Measurements from ENCODE around the gene DTNA. TPM values are rescaled to one million over a fixed set of nuclear protein-coding genes. Genes with fewer than 3 reads are reported as not detected.

Gene DTNA
- total RNA-seq, 2 experiments from 2014 or later, result not detected

- no peak overlapping the region for H3K4me3 Mint-ChIP-seq
- H3K4me1 Mint-ChIP-seq, result peaks cover 4% of the 10 kb centered on the region
- H3K27ac Mint-ChIP-seq, result no peak overlapping the region
- H3K9me3 Mint-ChIP-seq (ENCODE audit: low read depth), result no peaks in the 10 kb centered on the region
- no peaks in the 10 kb centered on the region for H3K36me3 Mint-ChIP-seq
- CTCF ChIA-PET, result no interaction called here
- peaks cover 10% of the 10 kb centered on the region for H3K27me3 Mint-ChIP-seq
- DNase-seq (no peak), ATAC-seq (no peak)
Measured at GRCh38 chr18:34807106-34807796, 97.2 kb downstream of the DTNA start.

- Mint-ChIP-seq H3K27ac (no peak overlapping the region), H3K4me1 (peaks cover 4% of the 10 kb centered on the region), H3K4me3 (no peak overlapping the region), H3K27me3 (peaks cover 7% of the 10 kb centered on the region), H3K9me3 (ENCODE audit: low read depth) (no peaks in the 10 kb centered on the region), H3K36me3 (no peaks in the 10 kb centered on the region)
- CTCF ChIA-PET, result no interaction called here
- ATAC-seq (no peak), DNase-seq (no peak)
Measured at GRCh38 chr18:34808389-34808788, 98.3 kb downstream of the DTNA start.

GRCh38 chr18:34809451-34810072, 99.5 kb downstream of the DTNA start:
- ATAC-seq, result no peak

GRCh38 chr18:34816183-34816582, 106.1 kb downstream of the DTNA start:
- H3K9me3 Mint-ChIP-seq (ENCODE audit: low read depth), result no peaks in the 10 kb centered on the region
- H3K27me3 Mint-ChIP-seq, result peaks cover 6% of the 10 kb centered on the region
- CTCF ChIA-PET, result no interaction called here
- no peak overlapping the region for H3K4me3 Mint-ChIP-seq
- H3K36me3 Mint-ChIP-seq, result no peaks in the 10 kb centered on the region
- no peaks in the 10 kb centered on the region for H3K4me1 Mint-ChIP-seq
- H3K27ac Mint-ChIP-seq, result no peak overlapping the region
- ATAC-seq (no peak), DNase-seq (no peak)

More at GRCh38 chr18:34809451-34810072, 99.5 kb downstream of the DTNA start:
- H3K4me1 Mint-ChIP-seq, result peaks cover 4% of the 10 kb centered on the region
- CTCF ChIA-PET, result interaction anchor here (1.6 kb wide), 1 partner anchor 148 kb away, joined by 4 read pairs; no protein-coding TSS in a partner anchor
- H3K9me3 Mint-ChIP-seq (ENCODE audit: low read depth), result no peaks in the 10 kb centered on the region
- DNase-seq, result no peak
- no peaks in the 10 kb centered on the region for H3K27me3 Mint-ChIP-seq
- H3K36me3 Mint-ChIP-seq, result no peaks in the 10 kb centered on the region
- no peak overlapping the region for H3K4me3 Mint-ChIP-seq
- peak overlapping the region; percentile 1 for H3K27ac Mint-ChIP-seq

- ATAC-seq (no peak), DNase-seq (no peak)
- no peaks in the 10 kb centered on the region for H3K4me1 Mint-ChIP-seq
- CTCF ChIA-PET, result no interaction called here
- no peak overlapping the region for H3K27ac Mint-ChIP-seq
- no peak overlapping the region for H3K4me3 Mint-ChIP-seq
- peaks cover 6% of the 10 kb centered on the region for H3K27me3 Mint-ChIP-seq
- H3K9me3 Mint-ChIP-seq (ENCODE audit: low read depth), result no peaks in the 10 kb centered on the region
- no peaks in the 10 kb centered on the region for H3K36me3 Mint-ChIP-seq
Measured at GRCh38 chr18:34817636-34818035, 107.5 kb downstream of the DTNA start.

GRCh38 chr18:34818064-34818463, 108.0 kb downstream of the DTNA start:
- H3K9me3 Mint-ChIP-seq (ENCODE audit: low read depth), result no peaks in the 10 kb centered on the region
- CTCF ChIA-PET, result no interaction called here
- no peak for ATAC-seq
- H3K27me3 Mint-ChIP-seq, result peaks cover 6% of the 10 kb centered on the region
- no peak overlapping the region for H3K27ac Mint-ChIP-seq
- H3K4me3 Mint-ChIP-seq, result no peak overlapping the region
- no peak for DNase-seq
- H3K36me3 Mint-ChIP-seq, result no peaks in the 10 kb centered on the region
- no peaks in the 10 kb centered on the region for H3K4me1 Mint-ChIP-seq

GRCh38 chr18:34820360-34821065, 110.4 kb downstream of the DTNA start:
- Mint-ChIP-seq H3K36me3 (no peaks in the 10 kb centered on the region), H3K4me1 (no peaks in the 10 kb centered on the region), H3K4me3 (no peak overlapping the region), H3K9me3 (ENCODE audit: low read depth) (no peaks in the 10 kb centered on the region), H3K27ac (no peak overlapping the region), H3K27me3 (peaks cover 7% of the 10 kb centered on the region)
- CTCF ChIA-PET, result no interaction called here
- DNase-seq, result no peak
- ATAC-seq, result no peak

GRCh38 chr18:34821669-34822210, 111.6 kb downstream of the DTNA start:
- no peaks in the 10 kb centered on the region for H3K36me3 Mint-ChIP-seq
- no peak overlapping the region for H3K27ac Mint-ChIP-seq
- DNase-seq, result no peak
- CTCF ChIA-PET, result interaction anchor here (1.2 kb wide), 1 partner anchor 10 kb away, joined by 3 read pairs; no protein-coding TSS in a partner anchor
- peaks cover 10% of the 10 kb centered on the region for H3K27me3 Mint-ChIP-seq
- H3K4me1 Mint-ChIP-seq, result no peaks in the 10 kb centered on the region
- ATAC-seq, result no peak
- no peaks in the 10 kb centered on the region for H3K9me3 Mint-ChIP-seq (ENCODE audit: low read depth)
- no peak overlapping the region for H3K4me3 Mint-ChIP-seq

- peaks cover 3% of the 10 kb centered on the region for H3K27me3 Mint-ChIP-seq
- H3K9me3 Mint-ChIP-seq (ENCODE audit: low read depth), result no peaks in the 10 kb centered on the region
- H3K4me3 Mint-ChIP-seq, result no peak overlapping the region
- ATAC-seq (no peak), DNase-seq (no peak)
- no peak overlapping the region for H3K27ac Mint-ChIP-seq
- H3K4me1 Mint-ChIP-seq, result no peaks in the 10 kb centered on the region
- no peaks in the 10 kb centered on the region for H3K36me3 Mint-ChIP-seq
- CTCF ChIA-PET, result no interaction called here
Measured at GRCh38 chr18:34828093-34828492, 118.0 kb downstream of the DTNA start.

GRCh38 chr18:34834897-34835296, 124.8 kb downstream of the DTNA start:
- H3K27me3 Mint-ChIP-seq, result no peaks in the 10 kb centered on the region
- CTCF ChIA-PET, result no interaction called here
- no peak overlapping the region for H3K4me3 Mint-ChIP-seq
- peaks cover 1% of the 10 kb centered on the region for H3K36me3 Mint-ChIP-seq
- H3K9me3 Mint-ChIP-seq (ENCODE audit: low read depth), result no peaks in the 10 kb centered on the region
- ATAC-seq (no peak), DNase-seq (no peak)
- peaks cover 7% of the 10 kb centered on the region for H3K4me1 Mint-ChIP-seq
- H3K27ac Mint-ChIP-seq, result no peak overlapping the region

GRCh38 chr18:34835466-34835865, 125.4 kb downstream of the DTNA start:
- Mint-ChIP-seq H3K4me1 (peaks cover 7% of the 10 kb centered on the region), H3K27ac (no peak overlapping the region), H3K4me3 (no peak overlapping the region), H3K9me3 (ENCODE audit: low read depth) (no peaks in the 10 kb centered on the region), H3K36me3 (peaks cover 1% of the 10 kb centered on the region), H3K27me3 (no peaks in the 10 kb centered on the region)
- ATAC-seq (no peak), DNase-seq (no peak)
- CTCF ChIA-PET, result no interaction called here

- ATAC-seq, result no peak
- Mint-ChIP-seq H3K27ac (no peak overlapping the region), H3K4me1 (peaks cover 7% of the 10 kb centered on the region), H3K4me3 (no peak overlapping the region), H3K9me3 (ENCODE audit: low read depth) (no peaks in the 10 kb centered on the region), H3K36me3 (peaks cover 1% of the 10 kb centered on the region), H3K27me3 (peaks cover 6% of the 10 kb centered on the region)
- CTCF ChIA-PET, result interaction anchor here (1.0 kb wide), 1 partner anchor 306 kb away, joined by 3 read pairs; no protein-coding TSS in a partner anchor
- no peak for DNase-seq
Measured at GRCh38 chr18:34837769-34838272, 127.7 kb downstream of the DTNA start.

GRCh38 chr18:34838669-34839068, 128.6 kb downstream of the DTNA start:
- Mint-ChIP-seq H3K4me1 (peaks cover 7% of the 10 kb centered on the region), H3K4me3 (no peak overlapping the region), H3K9me3 (ENCODE audit: low read depth) (no peaks in the 10 kb centered on the region), H3K27me3 (peaks cover 6% of the 10 kb centered on the region), H3K27ac (no peak overlapping the region), H3K36me3 (peaks cover 1% of the 10 kb centered on the region)
- CTCF ChIA-PET, result interaction anchor here (0.8 kb wide), 1 partner anchor 8 kb away, joined by 3 read pairs; no protein-coding TSS in a partner anchor
- ATAC-seq, result no peak
- DNase-seq, result no peak
